Measurements from ENCODE around the gene MPO. TPM values are rescaled to one million over a fixed set of nuclear protein-coding genes. Genes with fewer than 3 reads are reported as not detected.

The MPO gene
- total RNA-seq, 1 experiment from 2014 or later = not detected

- DNase-seq (ENCODE audit: low read depth, low spot score) = no peak
- in situ Hi-C loops (cut with HindIII; ENCODE audit: low pct_unique_long_range_greater_than_20kb, low sequenced_read_pairs) = no loop called here
Measured at GRCh38 chr17:58272367-58273280, 8.1 kb downstream of the MPO start.

- in situ Hi-C loops (cut with HindIII; ENCODE audit: low pct_unique_long_range_greater_than_20kb, low sequenced_read_pairs) = no loop called here
- no peak for DNase-seq (ENCODE audit: low read depth, low spot score)
Measured at GRCh38 chr17:58271216-58271931, 9.4 kb downstream of the MPO start.

GRCh38 chr17:58270476-58271215, 10.1 kb downstream of the MPO start:
- DNase-seq (ENCODE audit: low read depth, low spot score) = no peak
- in situ Hi-C loops (cut with HindIII; ENCODE audit: low pct_unique_long_range_greater_than_20kb, low sequenced_read_pairs) = no loop called here

GRCh38 chr17:58269557-58270291, 11.0 kb downstream of the MPO start:
- no peak for DNase-seq (ENCODE audit: low read depth, low spot score)
- in situ Hi-C loops (cut with HindIII; ENCODE audit: low pct_unique_long_range_greater_than_20kb, low sequenced_read_pairs) = no loop called here

GRCh38 chr17:58268774-58269556, 11.8 kb downstream of the MPO start:
- in situ Hi-C loops (cut with HindIII; ENCODE audit: low pct_unique_long_range_greater_than_20kb, low sequenced_read_pairs) = no loop called here

GRCh38 chr17:58268326-58268725, 12.4 kb downstream of the MPO start:
- in situ Hi-C loops (cut with HindIII; ENCODE audit: low pct_unique_long_range_greater_than_20kb, low sequenced_read_pairs) = no loop called here
- no peak for DNase-seq (ENCODE audit: low read depth, low spot score)

More at GRCh38 chr17:58268774-58269556, 11.8 kb downstream of the MPO start:
- no peak for DNase-seq (ENCODE audit: low read depth, low spot score)

GRCh38 chr17:58267347-58268324, 13.1 kb downstream of the MPO start:
- no peak for DNase-seq (ENCODE audit: low read depth, low spot score)
- in situ Hi-C loops (cut with HindIII; ENCODE audit: low pct_unique_long_range_greater_than_20kb, low sequenced_read_pairs) = no loop called here

- in situ Hi-C loops (cut with HindIII; ENCODE audit: low pct_unique_long_range_greater_than_20kb, low sequenced_read_pairs) = no loop called here
- DNase-seq (ENCODE audit: low read depth, low spot score) = no peak
Measured at GRCh38 chr17:58265902-58266875, 14.5 kb downstream of the MPO start.

GRCh38 chr17:58265271-58265670, 15.5 kb downstream of the MPO start:
- no peak for DNase-seq (ENCODE audit: low read depth, low spot score)
- in situ Hi-C loops (cut with HindIII; ENCODE audit: low pct_unique_long_range_greater_than_20kb, low sequenced_read_pairs) = no loop called here

GRCh38 chr17:58264407-58265103, 16.2 kb downstream of the MPO start:
- DNase-seq (ENCODE audit: low read depth, low spot score) = no peak
- in situ Hi-C loops (cut with HindIII; ENCODE audit: low pct_unique_long_range_greater_than_20kb, low sequenced_read_pairs) = no loop called here

GRCh38 chr17:58263773-58264172, 17.0 kb downstream of the MPO start:
- in situ Hi-C loops (cut with HindIII; ENCODE audit: low pct_unique_long_range_greater_than_20kb, low sequenced_read_pairs) = no loop called here

GRCh38 chr17:58262149-58262548, 18.6 kb downstream of the MPO start:
- DNase-seq (ENCODE audit: low read depth, low spot score) = no peak
- in situ Hi-C loops (cut with HindIII; ENCODE audit: low pct_unique_long_range_greater_than_20kb, low sequenced_read_pairs) = no loop called here

More at GRCh38 chr17:58263773-58264172, 17.0 kb downstream of the MPO start:
- DNase-seq (ENCODE audit: low read depth, low spot score) = no peak

- in situ Hi-C loops (cut with HindIII; ENCODE audit: low pct_unique_long_range_greater_than_20kb, low sequenced_read_pairs) = no loop called here
- no peak for DNase-seq (ENCODE audit: low read depth, low spot score)
Measured at GRCh38 chr17:58254803-58255202, 25.9 kb downstream of the MPO start.

- in situ Hi-C loops (cut with HindIII; ENCODE audit: low pct_unique_long_range_greater_than_20kb, low sequenced_read_pairs) = no loop called here
- DNase-seq (ENCODE audit: low read depth, low spot score) = no peak
Measured at GRCh38 chr17:58253082-58253481, 27.7 kb downstream of the MPO start.

All from SK-MEL-5 (cell line).